B cell (primary cell): Measurements from ENCODE around the gene FBLN2.

Experiments
- CTCF ChIP-seq: fragments of 200-600 bp; IDR thresholded peaks from one replicate; pipeline ENCODE4 v1.8.0; 2022; ENCODE audit warnings: antibody characterized with exemption, mild to moderate bottlenecking
- EZH2 ChIP-seq: IDR thresholded peaks from 2 replicates; pipeline ENCODE4 v1.6.1; 2012; ENCODE audit warnings: borderline replicate concordance, low read depth, mild to moderate bottlenecking, moderate library complexity, low read length; ENCODE audit not compliant: insufficient read depth, poor library complexity, severe bottlenecking

DNA sequence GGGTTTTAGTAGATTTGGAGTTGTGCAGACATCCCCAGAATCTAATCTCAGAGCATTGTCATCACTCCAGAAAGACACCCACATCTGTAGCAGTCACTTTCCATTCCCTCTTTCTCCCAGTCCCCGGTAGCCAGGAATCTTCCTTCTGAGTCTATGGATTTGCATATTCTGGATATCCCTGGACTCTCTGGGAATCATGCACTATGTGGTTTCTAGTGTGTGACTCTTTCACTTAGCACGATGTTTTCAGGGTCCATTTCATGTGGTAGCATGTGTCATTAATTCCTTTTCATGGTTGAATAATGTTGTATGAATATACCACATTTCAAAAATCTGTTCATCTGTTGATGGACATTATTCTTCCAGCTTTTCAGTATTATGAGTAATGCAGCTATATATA is 29.3 kb downstream of the FBLN2 start:
- TF ChIP-seq CTCF (no peak), EZH2 (no peak)
